ENCODE measurements around the gene CAMK4.

The CAMK4 gene

DNA sequence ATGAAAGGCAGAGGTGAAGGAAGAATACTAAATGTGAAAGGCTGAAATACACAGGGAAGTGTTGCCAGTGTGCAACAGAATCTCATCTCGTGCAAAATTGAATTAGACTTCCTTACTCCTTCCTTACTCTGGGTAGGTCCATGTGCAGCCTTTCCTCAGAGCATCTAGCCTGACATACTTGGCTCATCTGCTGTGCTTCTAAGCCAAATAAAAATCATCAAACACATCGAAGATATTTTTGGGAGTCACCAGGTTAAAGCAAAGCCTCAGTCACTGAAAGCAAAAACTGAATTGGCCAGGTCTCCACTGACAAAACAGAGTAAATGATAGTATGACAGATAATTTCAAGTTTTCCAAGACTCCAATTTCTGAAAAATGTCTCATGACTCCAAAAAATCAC, 268.8 kb downstream of the CAMK4 start:
- no peak for DNase-seq (ENCODE audit: low read depth in 2 of 2)

DNA sequence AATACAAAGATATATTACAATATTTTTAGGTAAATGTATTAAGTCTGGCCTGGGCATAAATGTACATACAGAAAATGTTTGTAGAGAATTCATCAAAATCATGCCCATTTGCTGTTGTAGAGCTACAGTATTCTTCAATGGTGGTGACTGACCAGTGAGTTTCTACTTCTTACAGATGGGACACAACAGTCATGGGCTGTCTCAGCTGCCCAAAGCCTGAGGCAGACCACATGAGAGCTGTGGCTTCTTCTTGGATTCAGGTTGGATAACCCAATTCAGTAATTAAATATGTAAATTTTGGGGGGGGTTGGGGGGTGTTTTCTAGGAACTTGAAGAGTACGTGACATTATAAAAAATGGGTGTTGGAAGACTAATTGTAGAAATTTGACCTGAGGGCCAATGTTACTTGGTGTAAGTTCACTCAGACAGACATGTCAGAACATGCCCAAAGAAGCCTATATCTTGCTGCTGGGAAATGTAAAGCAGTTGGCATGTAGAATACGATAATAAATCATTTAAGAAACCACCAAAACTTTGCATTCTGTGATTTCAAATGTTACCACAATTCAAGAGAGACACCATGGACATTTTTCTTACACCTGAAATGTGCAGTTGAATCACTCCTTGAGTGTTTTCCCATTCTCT, 270.3 kb downstream of the CAMK4 start:
- DNase-seq (ENCODE audit: low read depth in 2 of 2): no peak

DNA sequence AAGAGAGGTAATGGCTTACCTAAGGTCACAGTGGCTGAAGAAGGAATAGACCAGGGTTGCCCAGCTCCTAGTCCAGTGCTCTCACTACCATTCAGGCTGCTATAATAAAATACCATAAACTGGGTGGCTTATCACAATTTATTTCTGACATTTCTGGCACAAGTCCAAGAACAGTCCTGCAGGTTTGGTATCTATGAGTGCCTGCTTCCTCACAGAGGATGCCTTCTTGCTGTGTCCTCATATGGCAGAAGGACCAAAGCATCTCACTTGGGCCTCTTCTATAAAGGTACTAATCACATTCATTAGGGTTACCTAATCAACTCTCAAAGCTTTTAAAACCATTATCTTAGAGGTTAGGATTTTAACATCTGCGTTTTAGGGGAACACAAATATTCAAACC, 271.0 kb downstream of the CAMK4 start:
- no peak for DNase-seq (ENCODE audit: low read depth in 2 of 2)

DNA sequence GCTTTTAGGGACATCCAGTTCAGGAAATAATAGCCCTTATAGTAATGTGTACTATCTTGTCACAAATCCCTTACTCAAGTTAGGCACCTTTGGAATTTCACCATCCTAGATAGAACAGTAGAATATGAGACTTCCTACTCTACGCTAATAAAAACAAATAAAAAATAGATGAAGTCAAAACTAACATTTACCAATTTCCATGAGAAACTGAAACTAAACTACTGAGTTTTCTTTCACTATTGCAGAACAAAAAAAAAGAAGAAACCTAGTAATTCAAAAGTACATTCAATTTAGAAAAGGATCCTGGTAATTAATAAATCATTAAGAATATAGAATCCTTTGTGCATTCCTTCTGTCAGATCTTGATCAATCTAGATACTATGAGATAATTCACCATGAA, 274.2 kb downstream of the CAMK4 start:
- no peak for DNase-seq (ENCODE audit: low read depth in 2 of 2)

DNA sequence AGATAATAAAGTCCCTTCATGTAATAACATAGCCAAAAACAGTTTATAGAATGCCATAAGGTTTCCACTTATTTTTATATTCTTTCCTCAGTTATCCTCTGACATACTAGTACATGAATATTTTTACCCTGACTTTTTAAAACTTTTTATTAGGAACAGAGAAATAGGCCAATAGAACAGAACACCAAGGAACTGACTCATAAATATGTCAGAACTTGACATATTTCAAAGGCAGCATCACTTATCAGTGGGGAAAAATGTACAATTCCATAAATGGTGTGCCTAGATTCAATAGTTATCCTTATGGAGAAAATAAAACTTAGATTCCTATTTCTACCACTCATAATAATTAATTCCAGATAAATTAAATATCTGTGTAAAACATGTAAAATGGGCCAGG, 278.8 kb downstream of the CAMK4 start:
- no peak for DNase-seq (ENCODE audit: low read depth in 2 of 2)

DNA sequence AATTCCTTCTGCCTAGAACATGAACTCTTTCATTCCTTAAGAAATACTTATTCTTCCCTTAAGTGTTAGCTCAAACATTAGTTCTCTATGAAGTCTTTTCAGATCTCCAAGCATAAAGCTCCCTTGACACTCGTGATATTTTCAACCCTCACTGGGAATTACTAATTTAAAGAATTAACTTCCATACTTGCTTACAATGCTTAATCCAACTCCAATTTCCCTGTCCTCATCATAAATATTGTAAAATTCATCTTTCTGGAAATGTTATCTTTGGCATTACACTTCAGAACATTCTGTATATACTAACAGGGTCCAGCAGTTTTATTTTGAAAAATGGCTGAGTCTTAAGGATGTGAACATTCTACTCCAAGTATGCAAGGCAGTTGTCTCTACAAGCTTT, 280.9 kb downstream of the CAMK4 start:
- DNase-seq (ENCODE audit: low read depth in 2 of 2): no peak

DNA sequence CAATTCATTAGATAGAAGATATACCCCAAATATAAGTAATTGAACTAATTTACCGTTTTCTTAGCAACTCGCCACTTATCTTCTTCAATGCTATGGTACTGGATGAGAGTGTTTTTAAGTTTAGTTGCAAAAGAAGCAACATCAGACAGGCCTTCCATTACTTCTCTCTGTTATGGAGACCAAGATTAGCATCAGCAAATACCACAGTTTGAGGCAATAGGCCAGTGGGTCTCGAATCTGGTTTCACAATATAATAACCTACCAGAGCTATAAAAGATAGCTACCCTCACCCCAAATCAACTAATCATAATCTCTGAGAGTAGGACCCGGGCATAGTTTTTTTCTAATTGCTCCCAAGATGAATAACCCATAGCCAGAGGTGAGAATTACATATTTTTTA, 283.1 kb downstream of the CAMK4 start:
- DNase-seq (ENCODE audit: low read depth in 2 of 2): no peak

DNA sequence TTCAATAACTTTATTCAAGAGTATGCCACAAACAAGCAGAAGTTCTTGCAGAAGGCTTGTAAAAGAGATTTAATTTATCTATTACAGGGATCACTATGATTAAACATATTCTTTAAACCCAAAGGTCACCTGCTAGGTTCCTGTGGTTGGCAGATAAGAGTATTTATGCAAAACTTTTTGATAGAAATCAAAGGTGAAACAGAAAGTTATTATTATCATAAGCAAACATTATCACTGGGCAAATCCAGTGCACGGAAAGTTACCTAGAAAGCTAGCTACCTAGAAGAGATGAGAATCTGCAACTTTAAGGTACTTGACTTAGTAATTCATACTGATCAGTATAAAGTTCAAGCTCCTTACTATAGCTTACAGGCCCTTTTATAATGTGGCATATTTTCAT, 284.9 kb downstream of the CAMK4 start:
- no peak for DNase-seq (ENCODE audit: low read depth in 2 of 2)

DNA sequence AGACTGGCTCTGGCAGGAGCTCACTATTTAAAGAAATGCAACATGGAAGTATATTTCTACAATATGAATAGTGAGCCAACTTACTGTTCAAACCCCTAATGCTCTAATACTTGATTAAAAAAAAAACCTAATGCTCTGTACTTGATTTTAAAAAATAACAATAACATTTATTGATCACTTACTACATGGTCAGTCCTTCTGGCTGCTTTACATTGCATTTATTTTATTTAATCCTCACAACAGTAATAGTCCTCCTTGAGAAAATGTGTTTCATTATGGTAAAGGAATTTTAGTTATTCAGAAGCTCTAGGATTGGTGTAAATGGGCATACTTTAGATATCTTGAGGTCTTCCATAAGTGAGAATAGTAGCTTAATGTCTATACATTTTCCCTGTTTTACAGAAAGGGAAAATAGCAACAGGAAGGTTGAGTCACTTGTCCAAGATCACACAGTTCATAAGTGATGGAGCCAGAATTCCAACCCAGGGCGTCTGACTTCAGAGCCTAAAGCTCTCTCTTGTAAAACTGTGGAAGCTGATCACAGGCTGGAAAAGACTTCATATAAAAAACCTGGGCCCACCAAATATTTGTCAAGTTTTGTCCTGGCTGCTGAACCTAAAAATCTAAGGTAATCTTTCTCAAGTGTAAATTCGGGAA, 287.1 kb downstream of the CAMK4 start:
- no peak for DNase-seq (ENCODE audit: low read depth in 2 of 2)

DNA sequence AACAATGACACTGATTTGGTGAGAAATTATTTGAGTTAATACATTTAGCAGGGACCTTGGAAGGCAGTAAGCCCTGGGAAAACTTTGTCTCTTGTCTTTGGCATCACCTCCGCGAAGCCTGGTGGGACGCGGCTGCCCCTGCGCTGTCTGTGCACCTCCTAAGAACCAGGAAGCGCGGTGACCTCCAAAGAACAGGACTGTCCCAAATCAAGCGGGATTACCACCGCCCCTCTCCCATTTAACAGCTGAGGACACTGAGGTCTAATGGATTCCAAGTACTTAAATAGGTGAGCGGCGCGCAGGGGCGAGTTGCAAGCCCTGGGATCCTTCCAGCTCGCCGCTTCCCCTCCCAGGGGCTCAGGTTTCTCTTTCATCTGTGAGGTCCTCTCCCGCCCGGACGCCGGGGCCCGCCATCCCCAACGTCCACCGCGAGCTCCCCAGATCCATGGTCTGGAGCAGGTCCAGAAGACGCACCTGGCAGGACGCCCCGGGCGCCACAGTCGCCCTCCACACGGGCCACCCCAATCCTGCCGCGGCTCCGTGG, 287.7 kb downstream of the CAMK4 start:
- no peak for DNase-seq (ENCODE audit: low read depth in 2 of 2)

DNA sequence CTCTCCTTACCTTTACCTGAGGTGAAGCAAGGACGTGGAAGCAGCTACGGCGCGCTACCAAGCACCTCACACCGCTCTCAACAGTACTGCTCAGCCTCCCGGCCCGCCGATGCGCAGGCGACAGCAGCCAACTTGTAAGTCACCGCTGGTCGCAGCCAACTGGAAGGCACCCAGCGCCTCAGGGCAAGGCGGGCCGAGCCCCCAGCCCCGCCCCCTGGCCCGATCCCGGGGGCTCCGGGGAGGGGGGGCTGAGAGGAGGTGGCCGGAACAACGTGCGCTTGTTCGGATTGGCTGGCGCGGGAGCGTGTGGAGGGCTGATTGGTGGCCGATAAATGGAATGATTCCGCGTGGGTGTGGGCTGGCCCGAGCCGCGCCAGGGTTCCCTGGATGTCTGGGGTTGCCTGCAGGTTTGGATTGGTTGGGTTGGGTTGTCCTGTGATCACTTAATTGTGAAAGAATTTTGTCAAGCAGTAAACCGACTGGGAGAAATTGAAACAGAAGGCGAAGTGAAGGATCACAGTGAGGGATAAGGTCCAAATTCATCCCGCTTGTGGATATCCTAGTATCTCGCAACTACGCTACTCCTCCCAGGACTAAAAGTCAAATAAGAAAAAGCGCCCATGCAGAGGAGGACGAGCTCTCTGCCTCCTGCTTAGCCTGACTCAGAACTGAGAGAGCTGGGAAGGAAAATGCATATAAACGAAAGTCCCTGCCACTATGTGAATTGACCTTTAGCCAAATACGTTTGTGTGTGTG, 288.4 kb downstream of the CAMK4 start, which contains the start of gene STARD4:
Gene STARD4, minus strand, starts transcription at position 161 of the 756 bp plus-strand sequence. CDS start 5,102 bp downstream, outside the sequence.
- peak; percentile 86 to 88 for DNase-seq (ENCODE audit: low read depth in 2 of 2)

DNA sequence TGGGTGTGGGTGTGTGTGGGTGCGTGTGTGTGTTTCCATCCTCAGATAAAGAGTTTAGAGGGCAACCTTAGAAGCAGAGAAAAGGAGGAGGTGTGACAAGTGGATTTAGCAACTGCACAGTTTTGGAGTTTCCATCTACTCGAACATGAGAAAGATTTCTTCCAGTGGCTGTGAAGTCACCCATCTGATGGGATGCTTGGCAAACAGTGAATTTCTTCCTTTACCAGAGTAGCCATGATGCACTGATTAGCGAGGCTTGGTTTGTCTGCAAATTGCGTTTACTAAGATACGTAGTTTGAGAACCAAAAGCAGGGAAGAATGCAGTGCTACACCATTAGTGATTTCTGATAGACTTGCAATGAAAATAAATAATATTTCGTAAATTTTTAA, 288.9 kb downstream of the CAMK4 start:
- DNase-seq (ENCODE audit: low read depth in 2 of 2): peak in 1 of 2 donors; percentile 37

DNA sequence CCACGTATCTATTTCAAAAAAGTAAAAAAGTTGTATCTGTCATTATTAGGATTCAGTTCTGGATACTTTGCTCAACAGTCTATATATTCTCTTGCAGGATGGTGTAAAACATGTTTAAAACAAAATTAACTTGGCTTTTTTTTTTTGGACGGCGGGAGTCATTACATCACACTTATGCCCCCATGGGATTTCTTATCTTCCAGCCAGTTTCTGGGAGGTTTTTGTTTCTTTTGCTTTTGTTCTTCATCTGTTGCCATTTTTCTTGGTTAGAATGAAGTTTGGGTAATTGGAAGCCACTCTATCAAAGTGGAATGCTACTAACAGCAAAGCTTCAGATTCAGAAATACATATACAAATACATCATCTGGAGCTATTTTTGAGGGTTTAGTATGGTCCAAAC, 289.9 kb downstream of the CAMK4 start:
- no peak for DNase-seq (ENCODE audit: low read depth in 2 of 2)

DNA sequence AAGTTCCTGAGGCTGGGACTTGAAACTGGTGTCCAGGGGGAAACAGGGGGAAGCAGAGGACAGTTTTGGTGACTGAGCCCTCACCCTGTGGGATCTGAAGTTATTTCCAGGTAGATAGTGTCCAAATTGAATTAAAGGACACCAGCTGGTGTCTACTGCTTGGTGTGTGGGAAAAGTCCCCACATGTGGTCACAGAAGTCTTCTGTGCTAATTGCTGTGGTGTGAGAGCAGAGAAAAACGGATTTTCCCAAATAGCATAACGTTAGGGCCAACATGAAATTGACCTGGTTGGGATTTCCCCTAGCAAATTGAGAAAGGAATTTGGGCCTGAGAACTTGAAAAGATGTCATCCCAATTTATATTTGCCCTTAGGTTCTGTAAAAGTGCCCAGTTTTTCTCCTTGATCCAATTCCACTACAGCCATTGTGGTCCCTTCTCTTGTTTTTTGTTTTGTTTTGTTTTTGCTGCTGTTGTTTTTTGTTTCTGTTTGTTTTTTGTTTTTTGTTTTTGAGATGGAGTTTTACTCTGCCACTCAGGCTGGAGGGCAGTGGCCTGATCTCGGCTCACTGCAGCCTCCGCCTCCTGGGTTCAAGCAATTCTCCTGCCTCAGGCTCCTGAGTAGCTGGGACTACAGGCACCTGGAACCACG, 293.8 kb downstream of the CAMK4 start:
- DNase-seq (ENCODE audit: low read depth in 2 of 2): no peak

DNA sequence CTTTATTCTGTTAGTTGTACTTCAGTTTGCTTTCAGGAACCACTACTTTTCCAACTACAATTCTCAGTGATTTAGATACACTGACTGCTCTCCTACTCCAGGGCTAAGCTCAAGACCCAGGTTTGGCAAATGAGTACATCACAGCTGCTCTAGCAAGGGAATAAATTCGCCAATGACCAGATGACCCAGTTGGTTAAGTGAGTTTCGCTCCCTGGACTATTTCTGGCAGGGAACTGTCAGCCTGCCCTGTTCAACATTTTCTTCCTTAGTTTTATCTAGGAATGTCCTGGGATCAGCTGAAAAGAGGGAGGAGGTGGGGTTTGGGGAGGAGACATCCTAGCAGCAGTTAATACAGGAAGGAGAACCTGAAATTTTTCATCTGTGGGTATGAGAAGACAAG, 294.6 kb downstream of the CAMK4 start:
- DNase-seq (ENCODE audit: low read depth in 2 of 2): no peak

DNA sequence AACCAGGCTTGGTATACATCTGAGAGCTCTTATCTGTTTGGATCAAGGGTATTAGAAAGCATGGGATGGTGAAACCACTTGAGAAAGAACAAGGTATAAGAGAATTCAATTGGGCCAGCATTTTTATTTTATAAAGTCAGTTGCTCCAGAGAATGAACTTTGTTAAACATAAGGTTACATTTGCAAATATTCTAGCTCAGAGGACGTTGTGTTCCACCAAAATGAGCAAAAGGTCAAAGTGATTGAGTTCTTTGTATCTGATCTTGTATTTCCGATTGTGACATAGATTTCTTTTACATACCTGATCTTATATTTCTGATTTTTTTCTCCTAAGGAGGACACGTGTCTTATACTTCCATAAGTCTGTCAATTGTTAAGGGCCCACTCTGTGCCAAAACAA, 296.7 kb downstream of the CAMK4 start:
- no peak for DNase-seq (ENCODE audit: low read depth in 2 of 2)

DNA sequence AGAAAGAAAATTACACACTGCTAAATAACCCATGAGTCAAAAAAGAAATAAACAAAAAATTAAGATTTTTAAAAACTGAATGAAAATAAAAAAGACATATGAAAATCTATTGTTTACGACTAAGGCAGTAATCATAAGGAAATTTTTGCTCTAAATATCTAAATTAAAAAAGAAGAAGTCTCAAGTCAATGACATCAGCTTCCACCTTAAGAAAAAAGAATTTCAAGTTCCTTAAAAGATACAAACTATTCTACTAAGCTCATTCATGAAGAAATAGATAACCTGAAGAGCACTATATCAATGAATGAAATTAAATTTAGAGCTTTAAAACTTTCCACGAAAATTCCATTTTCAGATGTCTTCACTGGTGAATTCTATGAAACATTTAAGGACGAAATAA, 303.9 kb downstream of the CAMK4 start:
- DNase-seq (ENCODE audit: low read depth in 2 of 2): no peak

DNA sequence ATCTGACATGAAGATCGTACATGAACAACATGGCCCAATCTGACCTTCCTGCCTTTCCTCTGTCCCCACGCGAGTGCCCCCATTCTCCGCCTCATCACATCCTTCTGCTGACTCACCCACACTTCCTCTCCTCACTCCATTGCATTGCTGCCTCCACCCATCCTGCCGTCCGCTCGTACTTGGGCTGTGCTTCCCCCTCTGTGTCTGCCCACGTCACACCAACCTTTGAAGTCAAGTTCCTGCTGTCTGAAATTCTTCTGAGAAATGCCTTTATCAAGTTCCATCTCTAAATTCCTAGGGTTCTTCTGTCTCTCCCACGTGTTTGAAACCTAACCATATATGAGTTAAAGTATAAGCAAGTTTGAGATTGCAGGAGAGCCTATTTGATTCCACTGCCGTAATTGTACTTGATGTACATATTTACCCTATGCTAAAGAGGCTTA, 306.1 kb downstream of the CAMK4 start:
- peak; percentile 55 to 69 for DNase-seq (ENCODE audit: low read depth in 2 of 2)

DNA sequence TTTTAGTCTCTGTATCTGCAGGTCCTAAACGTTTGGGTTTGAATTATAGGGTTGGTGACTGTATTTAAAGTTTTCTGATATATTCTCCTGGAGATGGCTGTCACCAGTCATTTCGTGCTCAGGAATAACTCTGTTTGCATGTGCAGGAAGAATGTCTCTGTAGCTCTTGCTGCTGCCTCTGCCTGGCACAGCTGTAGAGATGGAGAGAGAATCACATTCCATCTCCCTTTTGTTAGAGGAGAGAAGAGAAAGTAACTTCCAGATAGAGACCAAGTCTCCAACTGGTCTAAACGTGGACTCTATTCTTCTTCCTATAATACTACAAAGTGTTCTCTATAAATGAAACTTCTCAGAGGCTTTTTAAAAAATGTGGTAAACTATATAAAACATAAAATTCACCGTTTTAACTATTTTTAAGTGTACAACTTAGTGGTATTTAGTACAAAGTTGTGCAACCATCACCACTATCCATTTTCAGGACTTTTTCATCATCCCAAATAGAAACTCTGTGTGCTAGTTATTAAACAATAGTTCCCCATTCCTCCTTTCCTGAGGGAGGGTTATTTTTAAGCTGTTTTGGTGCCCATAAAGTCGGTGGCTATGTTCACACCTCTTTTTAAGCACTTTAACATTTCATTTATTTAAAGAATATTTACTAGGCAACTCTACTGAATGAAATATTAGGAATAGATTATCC, 308.9 kb downstream of the CAMK4 start:
- DNase-seq (ENCODE audit: low read depth in 2 of 2): no peak

DNA sequence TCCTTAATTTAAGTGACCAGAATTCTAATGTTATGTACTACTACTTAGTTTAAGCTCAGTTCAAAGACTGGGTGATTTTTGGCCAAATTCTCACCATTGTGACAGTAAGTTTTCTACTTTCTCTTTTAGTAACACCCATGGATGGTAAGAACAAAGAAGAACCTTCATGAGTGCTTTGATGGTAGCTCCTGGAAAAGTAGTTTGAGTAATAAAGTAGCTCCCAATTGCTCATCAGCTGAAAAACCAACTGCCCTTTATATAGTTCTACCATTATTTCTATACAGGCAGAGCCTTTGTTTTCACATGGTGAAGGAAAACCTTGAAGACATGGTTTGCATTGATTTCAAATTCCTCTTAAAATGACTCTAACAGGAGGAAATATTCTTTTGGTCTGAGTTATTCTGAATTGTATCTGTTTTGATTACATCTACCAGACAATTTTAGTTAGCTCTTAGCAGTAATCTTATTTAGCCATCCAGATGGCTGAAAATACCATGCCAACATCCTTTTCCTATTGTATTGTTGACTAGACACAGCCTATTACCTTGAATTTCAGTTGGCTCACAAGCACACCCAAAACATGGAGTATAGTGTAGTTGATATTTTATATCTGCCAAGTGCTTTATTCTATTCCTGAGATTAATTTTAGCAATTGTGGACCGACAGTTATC, 311.8 kb downstream of the CAMK4 start:
- DNase-seq (ENCODE audit: low read depth in 2 of 2): no peak
